HepG2 (cell line): ENCODE results near the gene RREB1. TPM values are rescaled to one million over a fixed set of nuclear protein-coding genes. Genes with fewer than 3 reads are reported as not detected.

Experiments
- ATAC-seq: fragments of 200-7000 bp; cut with Tn5 transposase; 3 replicates; pipeline ENCODE4 v1.9.1; 2020; ENCODE audit warnings: mild to moderate bottlenecking, moderate library complexity
- BruUV-seq: library from RNA; stranded (reverse); fragments of 400-500 nt; replicated peaks from 2 replicates; lab custom pipeline; 2021; lab: Mats Ljungman, UMichigan
- CTCF ChIA-PET: fragments of 300-600 bp; formaldehyde crosslinking; extraction: SDS; loops from one replicate; lab custom pipeline; 2021; ENCODE audit warnings: low total read pairs, inconsistent platforms, low intra/inter-chr PET ratio; lab: Yijun Ruan, JAX
- POLR2A ChIA-PET: fragments of 350-600 bp; sonication (Branson Sonifier 250); formaldehyde crosslinking; loops from one replicate; lab custom pipeline; 2020; ENCODE audit warnings: antibody characterized with exemption, inconsistent platforms; lab: Yijun Ruan, JAX
- DNase-seq: peaks from one replicate; pipeline ENCODE4 v3.0.0-alpha.2; 2015; ENCODE audit warnings: low spot score
- FAIRE-seq: peaks from 3 replicates; lab custom pipeline; 2011; peaks lifted over from hg19 to GRCh38; lab: Jason Lieb, UNC
- H2AFZ ChIP-seq: one replicate; pipeline ENCODE4 v1.6.1; 2011; ENCODE audit warnings: low read length, inconsistent platforms
- H3K27ac ChIP-seq: fragments of 300-600 bp; 3 replicates; pipeline ENCODE4 v1.8.0; 2011; ENCODE audit warnings: mixed run types, mild to moderate bottlenecking, mixed read lengths, low read length, inconsistent platforms; ENCODE audit not compliant: insufficient read depth; ENCODE audit errors: extremely low read length
- H3K27me3 ChIP-seq, 2 experiments: fragments of 200-600 bp in 1 of 2; 2 replicates in 1 of 2; 3 replicates in 1 of 2; pipeline versions ENCODE4 v1.6.0 to v1.8.0; 2011; ENCODE audit warnings: low read length in 2 of 2, mild to moderate bottlenecking in 2 of 2, moderate library complexity in 2 of 2, inconsistent platforms in 1 of 2; ENCODE audit not compliant: insufficient read depth in 2 of 2, control insufficient read depth in 1 of 2
- H3K36me3 ChIP-seq, 2 experiments: fragments of 200-600 bp in 1 of 2; replicated peaks in 1 of 2; 2 replicates in 1 of 2; 3 replicates in 1 of 2; pipeline versions ENCODE4 v1.5.1 to v1.8.0; 2011; ENCODE audit warnings: low read length in 2 of 2, inconsistent platforms in 1 of 2; ENCODE audit not compliant: insufficient read depth in 2 of 2, control insufficient read depth in 1 of 2
- H3K4me1 ChIP-seq: 2 replicates; pipeline ENCODE4 v1.5.1; 2012; ENCODE audit warnings: low read length, inconsistent platforms; ENCODE audit not compliant: insufficient read depth
- H3K4me2 ChIP-seq: 2 replicates; pipeline ENCODE4 v1.6.0; 2011; ENCODE audit warnings: low read depth, low read length, inconsistent platforms
- H3K4me3 ChIP-seq, 3 experiments: fragments of 200-600 bp in 1 of 3; sonication (generic), shearing (Covaris generic) in 1 of 3; replicated peaks in 1 of 3; 2 replicates each; pipeline ENCODE4 v1.5.1; 2011 to 2016; ENCODE audit warnings: low read length in 3 of 3, inconsistent platforms in 2 of 3, low read depth in 2 of 3, mild to moderate bottlenecking in 2 of 3, control low read depth in 1 of 3, mixed read lengths in 1 of 3; ENCODE audit not compliant: insufficient read depth in 1 of 3
- H3K79me2 ChIP-seq: one replicate; pipeline ENCODE4 v1.6.1; 2011; ENCODE audit warnings: low read length, inconsistent platforms; ENCODE audit not compliant: insufficient read depth
- H3K9ac ChIP-seq: 2 replicates; pipeline ENCODE4 v1.6.0; 2011; ENCODE audit warnings: mild to moderate bottlenecking, low read depth, low read length, inconsistent platforms; ENCODE audit not compliant: insufficient read depth
- H3K9me3 ChIP-seq: 2 replicates; pipeline ENCODE4 v1.5.1; 2012; ENCODE audit warnings: mild to moderate bottlenecking, low read length
- H4K20me1 ChIP-seq: 2 replicates; pipeline ENCODE4 v1.6.0; 2011; ENCODE audit warnings: inconsistent platforms, mild to moderate bottlenecking, low read length, moderate library complexity; ENCODE audit not compliant: insufficient read depth
- CCDC6 ChIP-seq: sonication (generic); formaldehyde crosslinking; IDR thresholded peaks from 2 replicates; pipeline ENCODE4 v1.8.1; 2022; ENCODE audit warnings: mild to moderate bottlenecking, missing genetic modification reagents, moderate library complexity
- EED ChIP-seq: sonication (generic); formaldehyde crosslinking; IDR thresholded peaks from 2 replicates; pipeline ENCODE4 v1.5.0; 2020; ENCODE audit warnings: mild to moderate bottlenecking, missing genetic modification reagents
- GATA4 ChIP-seq: sonication (generic); IDR thresholded peaks from 2 replicates; pipeline ENCODE4 v1.6.1; 2016; ENCODE audit warnings: antibody characterized with exemption, low read depth, borderline replicate concordance
- MED13 ChIP-seq: sonication (generic); formaldehyde crosslinking; IDR thresholded peaks from 2 replicates; pipeline ENCODE4 v1.5.0; 2020; ENCODE audit warnings: missing genetic modification reagents
- RXRB ChIP-seq: IDR thresholded peaks from 2 replicates; pipeline ENCODE4 v1.6.1; 2016; ENCODE audit warnings: borderline replicate concordance, missing genetic modification reagents, missing compliant biosample characterization
- SPEN ChIP-seq: sonication (generic); formaldehyde crosslinking; IDR thresholded peaks from 2 replicates; pipeline ENCODE4 v1.5.1; 2020; ENCODE audit warnings: low read depth, mild to moderate bottlenecking, missing genetic modification reagents
- STAT5B ChIP-seq: sonication (generic); formaldehyde crosslinking; IDR thresholded peaks from 2 replicates; pipeline ENCODE4 v1.4.0; 2020; ENCODE audit warnings: missing genetic modification reagents
- ZNF180 ChIP-seq: sonication (generic); formaldehyde crosslinking; IDR thresholded peaks from 2 replicates; pipeline ENCODE4 v1.4.0; 2020; ENCODE audit warnings: low read depth, missing genetic modification reagents, borderline replicate concordance
- ZNF205 ChIP-seq: IDR thresholded peaks from 2 replicates; pipeline ENCODE4 v1.6.1; 2018; ENCODE audit warnings: missing biosample characterization, missing genetic modification reagents
- ZNF24 ChIP-seq: fragments of 450-650 bp; IDR thresholded peaks from 2 replicates; pipeline ENCODE4 v1.6.1; 2017; ENCODE audit warnings: antibody characterized with exemption, mild to moderate bottlenecking
- ZNF430 ChIP-seq: sonication (generic); formaldehyde crosslinking; IDR thresholded peaks from 2 replicates; pipeline ENCODE4 v1.9.0; 2021; ENCODE audit warnings: mild to moderate bottlenecking, missing genetic modification reagents
- ZNF562 ChIP-seq: sonication (generic); formaldehyde crosslinking; IDR thresholded peaks from 2 replicates; pipeline ENCODE4 v1.8.0; 2022; ENCODE audit warnings: missing genetic modification reagents, borderline replicate concordance
- ZNF619 ChIP-seq: sonication (generic); formaldehyde crosslinking; IDR thresholded peaks from 2 replicates; pipeline ENCODE4 v1.4.0; 2020; ENCODE audit warnings: mild to moderate bottlenecking, missing genetic modification reagents
- ZNF720 ChIP-seq: sonication (generic); formaldehyde crosslinking; IDR thresholded peaks from 2 replicates; pipeline ENCODE4 v1.4.0; 2020; ENCODE audit warnings: missing genetic modification reagents
- ZNF776 ChIP-seq: sonication (generic); formaldehyde crosslinking; IDR thresholded peaks from 2 replicates; pipeline ENCODE4 v1.4.0; 2020; ENCODE audit warnings: mild to moderate bottlenecking, missing genetic modification reagents
- in situ Hi-C: cut with HindIII; loops from 2 replicates; pipeline ENCODE4 v1.10.0; 2017; ENCODE audit warnings: low pct_unique_long_range_greater_than_20kb; ENCODE audit not compliant: extremely low pct_ligation_motif_present
- intact Hi-C: fragments of 100-400 bp; cut with micrococcal nuclease; formaldehyde crosslinking; loops from one replicate; pipeline ENCODE4 v1.10.0; 2022; ENCODE audit not compliant: unreplicated experiment
- polyA plus RNA-seq, 8 experiments: library from polyadenylated mRNA; depleted of rRNA in 3 of 8; stranded (reverse) in 7 of 8; unstranded in 1 of 8; fragments of >200 nt; fragmentation: Illumina TruSeq in 4 of 8; extraction: Trizol in 4 of 8; gene quantifications; 2 replicates each; pipeline versions ENCODE4 v1.2.1 to v1.2.3, GENCODE V29; 2011 to 2016; ENCODE audit warnings: low read depth in 4 of 8, missing spikeins in 1 of 8, mixed read lengths in 1 of 8; ENCODE audit not compliant: insufficient read depth in 1 of 8
- total RNA-seq, 5 experiments: library from RNA; depleted of rRNA; stranded (reverse); fragments of >200 nt; fragmentation: Illumina TruSeq; extraction: Trizol; gene quantifications; 2 replicates each; pipeline ENCODE4 v1.2.3, GENCODE V29; 2016; ENCODE audit warnings: low read depth in 1 of 5
- TF ChIP-seq, protein P1 (sequence below): sonication (generic); formaldehyde crosslinking; IDR thresholded peaks from 2 replicates; pipeline ENCODE4 v1.4.0; 2020; ENCODE audit warnings: mild to moderate bottlenecking, missing genetic modification reagents
- TF ChIP-seq, protein P2 (sequence below): sonication (generic); formaldehyde crosslinking; IDR thresholded peaks from 2 replicates; pipeline ENCODE4 v1.4.0; 2020; ENCODE audit warnings: mild to moderate bottlenecking, missing genetic modification reagents
- TF ChIP-seq, protein P3 (sequence below), 2 experiments: sonication (generic) in 1 of 2; formaldehyde crosslinking in 1 of 2; IDR thresholded peaks; 2 replicates each; pipeline versions ENCODE4 v1.5.1 to v1.6.1; 2011 to 2020; ENCODE audit warnings: borderline replicate concordance in 1 of 2, low read depth in 1 of 2, low read length in 1 of 2, mild to moderate bottlenecking in 1 of 2, missing genetic modification reagents in 1 of 2, moderate library complexity in 1 of 2
- TF ChIP-seq, protein P4 (sequence below): sonication (generic); formaldehyde crosslinking; IDR thresholded peaks from 2 replicates; pipeline ENCODE4 v1.4.0; 2020; ENCODE audit warnings: missing genetic modification reagents

The RREB1 gene
- total and polyA plus RNA-seq, 2 of the 13 experiments (the other 11 are each of a cell fraction or from before 2014, with no cell fraction given), result 6.1 to 23.2 TPM

DNA sequence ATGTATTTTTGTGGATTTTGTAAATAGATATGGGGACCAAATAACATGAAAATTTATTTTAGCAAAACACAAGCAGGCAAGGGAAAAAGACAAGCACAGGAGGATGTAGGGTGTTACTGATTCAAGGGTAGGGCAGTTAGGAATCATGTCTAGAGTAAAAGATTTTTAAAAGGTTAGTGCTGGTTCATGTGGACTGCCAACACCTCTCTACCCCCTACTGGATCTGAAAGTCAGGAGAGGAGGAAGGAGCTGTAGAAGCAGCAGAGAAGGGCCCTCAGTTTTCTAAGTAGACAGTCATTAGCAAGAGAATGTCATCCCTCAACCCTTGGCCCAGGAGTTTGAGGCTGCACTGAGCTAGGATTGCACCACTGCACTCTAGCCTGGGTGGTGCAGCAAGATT, 95.2 kb downstream of the RREB1 start:
- intact Hi-C loops, result no loop called here
- Histone ChIP-seq H3K36me3 (peaks cover 29 to 69% of the 10 kb centered on the region in 2 experiments), H3K79me2 (peaks cover 21% of the 10 kb centered on the region), H3K4me3 (no peak overlapping the region), H2AFZ (no peak overlapping the region), H3K4me1 (peaks cover 35% of the 10 kb centered on the region), H3K27me3 (no peaks in the 10 kb centered on the region), H3K27ac (no peak overlapping the region), H4K20me1 (no peaks in the 10 kb centered on the region), H3K9ac (no peak overlapping the region), H3K9me3 (no peaks in the 10 kb centered on the region), H3K4me2 (no peak overlapping the region)
- ChIA-PET POLR2A (no interaction called here), CTCF (no interaction called here)
- FAIRE-seq (no peak), ATAC-seq (no peak), DNase-seq (no peak)
- in situ Hi-C loops, result no loop called here
- no TSS peak for BruUV-seq
- TF ChIP-seq EED (CRISPR knock-in tag), result no peak
- TF ChIP-seq CCDC6 (CRISPR knock-in tag), result no peak
- no peak for TF ChIP-seq ZNF24
- TF ChIP-seq, protein P1, sequence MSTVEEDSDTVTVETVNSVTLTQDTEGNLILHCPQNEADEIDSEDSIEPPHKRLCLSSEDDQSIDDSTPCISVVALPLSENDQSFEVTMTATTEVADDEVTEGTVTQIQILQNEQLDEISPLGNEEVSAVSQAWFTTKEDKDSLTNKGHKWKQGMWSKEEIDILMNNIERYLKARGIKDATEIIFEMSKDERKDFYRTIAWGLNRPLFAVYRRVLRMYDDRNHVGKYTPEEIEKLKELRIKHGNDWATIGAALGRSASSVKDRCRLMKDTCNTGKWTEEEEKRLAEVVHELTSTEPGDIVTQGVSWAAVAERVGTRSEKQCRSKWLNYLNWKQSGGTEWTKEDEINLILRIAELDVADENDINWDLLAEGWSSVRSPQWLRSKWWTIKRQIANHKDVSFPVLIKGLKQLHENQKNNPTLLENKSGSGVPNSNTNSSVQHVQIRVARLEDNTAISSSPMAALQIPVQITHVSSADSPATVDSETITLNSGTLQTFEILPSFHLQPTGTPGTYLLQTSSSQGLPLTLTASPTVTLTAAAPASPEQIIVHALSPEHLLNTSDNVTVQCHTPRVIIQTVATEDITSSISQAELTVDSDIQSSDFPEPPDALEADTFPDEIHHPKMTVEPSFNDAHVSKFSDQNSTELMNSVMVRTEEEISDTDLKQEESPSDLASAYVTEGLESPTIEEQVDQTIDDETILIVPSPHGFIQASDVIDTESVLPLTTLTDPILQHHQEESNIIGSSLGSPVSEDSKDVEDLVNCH, result no peak
- TF ChIP-seq GATA4, result no peak
- TF ChIP-seq ZNF776, result no peak
- no peak for TF ChIP-seq ZNF430 (CRISPR knock-in tag)
- TF ChIP-seq RXRB (CRISPR knock-in tag), result no peak
- TF ChIP-seq, protein P2, sequence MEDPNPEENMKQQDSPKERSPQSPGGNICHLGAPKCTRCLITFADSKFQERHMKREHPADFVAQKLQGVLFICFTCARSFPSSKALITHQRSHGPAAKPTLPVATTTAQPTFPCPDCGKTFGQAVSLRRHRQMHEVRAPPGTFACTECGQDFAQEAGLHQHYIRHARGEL (CRISPR knock-in tag), result no peak
- TF ChIP-seq, protein P3, sequence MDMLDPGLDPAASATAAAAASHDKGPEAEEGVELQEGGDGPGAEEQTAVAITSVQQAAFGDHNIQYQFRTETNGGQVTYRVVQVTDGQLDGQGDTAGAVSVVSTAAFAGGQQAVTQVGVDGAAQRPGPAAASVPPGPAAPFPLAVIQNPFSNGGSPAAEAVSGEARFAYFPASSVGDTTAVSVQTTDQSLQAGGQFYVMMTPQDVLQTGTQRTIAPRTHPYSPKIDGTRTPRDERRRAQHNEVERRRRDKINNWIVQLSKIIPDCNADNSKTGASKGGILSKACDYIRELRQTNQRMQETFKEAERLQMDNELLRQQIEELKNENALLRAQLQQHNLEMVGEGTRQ (IDR thresholded peaks at IDR 0.05; ENCODE audit: low read depth, low read length), result no peak
- TF ChIP-seq, protein P3 (CRISPR knock-in tag; IDR thresholded peaks at IDR 0.05; ENCODE audit: borderline replicate concordance), result no peak
- TF ChIP-seq SPEN (CRISPR knock-in tag), result no peak
- no peak for TF ChIP-seq ZNF720
- TF ChIP-seq ZNF205, result no peak
- TF ChIP-seq ZNF619 (CRISPR knock-in tag), result no peak
- no peak for TF ChIP-seq MED13 (CRISPR knock-in tag)
- TF ChIP-seq, protein P4, sequence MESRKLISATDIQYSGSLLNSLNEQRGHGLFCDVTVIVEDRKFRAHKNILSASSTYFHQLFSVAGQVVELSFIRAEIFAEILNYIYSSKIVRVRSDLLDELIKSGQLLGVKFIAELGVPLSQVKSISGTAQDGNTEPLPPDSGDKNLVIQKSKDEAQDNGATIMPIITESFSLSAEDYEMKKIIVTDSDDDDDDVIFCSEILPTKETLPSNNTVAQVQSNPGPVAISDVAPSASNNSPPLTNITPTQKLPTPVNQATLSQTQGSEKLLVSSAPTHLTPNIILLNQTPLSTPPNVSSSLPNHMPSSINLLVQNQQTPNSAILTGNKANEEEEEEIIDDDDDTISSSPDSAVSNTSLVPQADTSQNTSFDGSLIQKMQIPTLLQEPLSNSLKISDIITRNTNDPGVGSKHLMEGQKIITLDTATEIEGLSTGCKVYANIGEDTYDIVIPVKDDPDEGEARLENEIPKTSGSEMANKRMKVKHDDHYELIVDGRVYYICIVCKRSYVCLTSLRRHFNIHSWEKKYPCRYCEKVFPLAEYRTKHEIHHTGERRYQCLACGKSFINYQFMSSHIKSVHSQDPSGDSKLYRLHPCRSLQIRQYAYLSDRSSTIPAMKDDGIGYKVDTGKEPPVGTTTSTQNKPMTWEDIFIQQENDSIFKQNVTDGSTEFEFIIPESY (CRISPR knock-in tag), result no peak
- TF ChIP-seq ZNF180 (CRISPR knock-in tag), result no peak
- no peak for TF ChIP-seq ZNF562 (CRISPR knock-in tag)
- TF ChIP-seq STAT5B (CRISPR knock-in tag), result no peak
